ENCODE results near the gene FGFR2. TPM values are rescaled to one million over a fixed set of nuclear protein-coding genes. Genes with fewer than 3 reads are reported as not detected.

The FGFR2 gene
- total and polyA plus RNA-seq, 2 experiments from 2014 or later: 41.3 to 90.4 TPM

DNA sequence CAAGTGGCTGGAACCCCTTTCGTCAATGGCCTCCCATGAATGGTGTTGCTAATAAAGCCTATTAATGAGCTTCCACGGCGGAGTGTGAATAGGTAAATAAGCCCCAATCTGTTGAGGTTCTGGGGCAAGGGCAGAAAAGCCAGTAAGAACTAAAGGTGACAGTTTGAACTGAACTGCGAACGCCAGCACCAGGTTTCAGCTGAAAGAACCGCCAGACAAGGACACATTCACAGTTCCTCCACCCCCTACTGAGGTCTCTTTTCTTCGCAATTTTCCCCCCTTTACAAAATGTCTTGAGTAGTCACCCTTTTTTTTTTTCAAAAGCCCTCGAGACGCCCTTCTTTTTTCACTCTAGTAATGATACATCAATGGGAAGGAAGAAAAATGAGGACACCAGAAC, 2.4 kb upstream of the FGFR2 start:
- H3K9me2 ChIP-seq (replicated peaks; ENCODE audit: insufficient read depth): no peaks in the 10 kb centered on the region
- no peak overlapping the region for H2AFZ ChIP-seq
- H3K27ac ChIP-seq: no peak overlapping the region
- TF ChIP-seq EZH2 (IDR thresholded peaks at IDR 0.05; ENCODE audit: borderline replicate concordance): no peak
- no peak for TF ChIP-seq EZH2phosphoT487 (IDR thresholded peaks at IDR 0.05; ENCODE audit: low read depth, severe bottlenecking, unreplicated experiment)
- H3K4me3 ChIP-seq: no peak overlapping the region
- no peaks in the 10 kb centered on the region for H4K20me1 ChIP-seq (ENCODE audit: insufficient read depth, poor library complexity, severe bottlenecking)
- no peak overlapping the region for H3K4me2 ChIP-seq
- no peaks in the 10 kb centered on the region for H3K27me3 ChIP-seq
- no peaks in the 10 kb centered on the region for H3K9me3 ChIP-seq (ENCODE audit: low read depth)
- no peaks in the 10 kb centered on the region for H3K36me3 ChIP-seq (replicated peaks; ENCODE audit: insufficient read depth, low read depth)
- 75% methylated on average over 9 of the region's 9 CpGs for WGBS (ENCODE audit: low lambda C conversion rate, missing lambda C conversion rate)
- DNase-seq (ENCODE audit: low spot score): no peak
- peaks cover 1% of the 10 kb centered on the region for H3K4me1 ChIP-seq (ENCODE audit: insufficient read depth)
- peaks cover 27% of the 10 kb centered on the region for H3K79me2 ChIP-seq

DNA sequence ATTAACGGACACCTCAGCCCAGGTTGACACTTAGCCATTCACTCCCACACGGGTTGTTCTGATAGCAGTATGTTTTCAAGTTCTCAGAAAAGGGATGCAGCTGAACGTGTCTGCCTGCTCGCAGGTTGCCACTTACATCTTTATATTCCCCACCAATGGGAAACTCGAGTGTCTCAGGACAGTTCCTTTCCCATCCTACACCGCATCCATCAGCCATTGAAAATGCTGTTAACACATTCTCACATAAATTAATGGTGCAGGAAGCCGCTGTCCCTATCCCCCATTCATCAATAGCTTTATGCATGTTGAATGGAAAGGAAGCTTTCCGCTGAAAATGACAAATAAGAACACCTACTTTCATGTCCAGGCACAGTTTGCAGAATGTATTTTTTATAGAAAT, 1.7 kb upstream of the FGFR2 start:
- Histone ChIP-seq H2AFZ (no peak overlapping the region), H3K79me2 (peaks cover 33% of the 10 kb centered on the region), H3K36me3 (replicated peaks; ENCODE audit: insufficient read depth, low read depth) (no peaks in the 10 kb centered on the region), H3K27ac (no peak overlapping the region), H4K20me1 (ENCODE audit: insufficient read depth, poor library complexity, severe bottlenecking) (peaks cover 3% of the 10 kb centered on the region), H3K9me2 (replicated peaks; ENCODE audit: insufficient read depth) (no peaks in the 10 kb centered on the region), H3K4me3 (no peak overlapping the region), H3K4me2 (no peak overlapping the region), H3K9me3 (ENCODE audit: low read depth) (no peaks in the 10 kb centered on the region), H3K4me1 (ENCODE audit: insufficient read depth) (peaks cover 8% of the 10 kb centered on the region), H3K27me3 (no peaks in the 10 kb centered on the region)
- TF ChIP-seq, protein P1, sequence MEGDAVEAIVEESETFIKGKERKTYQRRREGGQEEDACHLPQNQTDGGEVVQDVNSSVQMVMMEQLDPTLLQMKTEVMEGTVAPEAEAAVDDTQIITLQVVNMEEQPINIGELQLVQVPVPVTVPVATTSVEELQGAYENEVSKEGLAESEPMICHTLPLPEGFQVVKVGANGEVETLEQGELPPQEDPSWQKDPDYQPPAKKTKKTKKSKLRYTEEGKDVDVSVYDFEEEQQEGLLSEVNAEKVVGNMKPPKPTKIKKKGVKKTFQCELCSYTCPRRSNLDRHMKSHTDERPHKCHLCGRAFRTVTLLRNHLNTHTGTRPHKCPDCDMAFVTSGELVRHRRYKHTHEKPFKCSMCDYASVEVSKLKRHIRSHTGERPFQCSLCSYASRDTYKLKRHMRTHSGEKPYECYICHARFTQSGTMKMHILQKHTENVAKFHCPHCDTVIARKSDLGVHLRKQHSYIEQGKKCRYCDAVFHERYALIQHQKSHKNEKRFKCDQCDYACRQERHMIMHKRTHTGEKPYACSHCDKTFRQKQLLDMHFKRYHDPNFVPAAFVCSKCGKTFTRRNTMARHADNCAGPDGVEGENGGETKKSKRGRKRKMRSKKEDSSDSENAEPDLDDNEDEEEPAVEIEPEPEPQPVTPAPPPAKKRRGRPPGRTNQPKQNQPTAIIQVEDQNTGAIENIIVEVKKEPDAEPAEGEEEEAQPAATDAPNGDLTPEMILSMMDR (IDR thresholded peaks at IDR 0.05; ENCODE audit: poor library complexity): no peak
- TF ChIP-seq EZH2phosphoT487 (IDR thresholded peaks at IDR 0.05; ENCODE audit: low read depth, severe bottlenecking, unreplicated experiment) (no peak), EZH2 (IDR thresholded peaks at IDR 0.05; ENCODE audit: borderline replicate concordance) (no peak)
- WGBS (ENCODE audit: low lambda C conversion rate, missing lambda C conversion rate): 66% methylated on average over 8 of the region's 8 CpGs
- DNase-seq (ENCODE audit: low spot score): no peak

DNA sequence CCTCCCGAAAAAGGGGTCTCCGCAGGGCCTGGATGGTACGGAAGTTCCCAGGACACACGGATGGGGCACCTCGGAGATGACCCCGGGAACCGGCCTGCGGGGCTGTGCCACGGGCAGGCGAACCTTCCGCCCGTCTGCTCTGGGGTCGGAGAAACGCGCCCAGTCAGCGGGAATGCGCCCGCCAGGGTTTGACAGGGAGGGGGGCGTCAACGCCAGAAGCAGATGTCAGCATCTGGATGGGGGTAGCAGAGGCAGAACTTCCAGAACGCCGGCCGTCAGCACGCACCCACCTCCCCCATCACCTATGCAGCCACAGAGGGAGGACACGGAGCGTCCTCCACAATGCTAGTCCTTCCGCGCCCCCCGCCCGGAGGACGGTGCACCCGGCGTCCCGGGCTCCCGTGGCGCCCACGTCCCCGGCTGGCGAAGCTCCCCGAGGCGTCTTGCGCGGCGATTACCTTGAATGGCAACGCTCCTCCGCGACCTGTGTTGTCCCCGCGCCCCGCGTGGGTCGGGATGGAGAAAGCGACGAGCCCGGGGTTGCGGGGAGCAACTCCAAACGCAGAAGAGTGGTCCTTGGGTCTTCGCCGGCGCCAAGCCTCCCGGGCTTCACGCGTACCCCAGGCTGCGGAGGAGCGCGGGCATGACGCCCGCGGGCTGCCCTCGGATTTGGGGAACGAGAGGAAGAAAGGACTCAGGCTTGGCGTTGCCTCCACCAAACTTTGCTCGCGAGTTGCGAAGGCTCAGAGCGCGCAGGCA, 561 bp downstream of the FGFR2 start:
- Histone ChIP-seq H3K36me3 (replicated peaks; ENCODE audit: insufficient read depth, low read depth) (no peaks in the 10 kb centered on the region), H3K9me3 (ENCODE audit: low read depth) (no peaks in the 10 kb centered on the region), H4K20me1 (ENCODE audit: insufficient read depth, poor library complexity, severe bottlenecking) (peaks cover 24% of the 10 kb centered on the region), H3K9me2 (replicated peaks; ENCODE audit: insufficient read depth) (no peaks in the 10 kb centered on the region), H2AFZ (peak overlapping the region; percentile 38), H3K4me3 (peak overlapping the region; percentile 98), H3K27me3 (no peaks in the 10 kb centered on the region), H3K4me1 (ENCODE audit: insufficient read depth) (peaks cover 26% of the 10 kb centered on the region), H3K27ac (peak overlapping the region; percentile 83), H3K79me2 (peaks cover 56% of the 10 kb centered on the region), H3K4me2 (peak overlapping the region; percentile 92)
- peak; percentile 39 for DNase-seq (ENCODE audit: low spot score)
- under 1% methylated on average over 68 of the region's 77 CpGs for WGBS (ENCODE audit: low lambda C conversion rate, missing lambda C conversion rate)
- TF ChIP-seq, protein P1 (IDR thresholded peaks at IDR 0.05; ENCODE audit: poor library complexity): no peak
- TF ChIP-seq EZH2 (IDR thresholded peaks at IDR 0.05; ENCODE audit: borderline replicate concordance) (no peak), EZH2phosphoT487 (IDR thresholded peaks at IDR 0.05; ENCODE audit: low read depth, severe bottlenecking, unreplicated experiment) (no peak)

DNA sequence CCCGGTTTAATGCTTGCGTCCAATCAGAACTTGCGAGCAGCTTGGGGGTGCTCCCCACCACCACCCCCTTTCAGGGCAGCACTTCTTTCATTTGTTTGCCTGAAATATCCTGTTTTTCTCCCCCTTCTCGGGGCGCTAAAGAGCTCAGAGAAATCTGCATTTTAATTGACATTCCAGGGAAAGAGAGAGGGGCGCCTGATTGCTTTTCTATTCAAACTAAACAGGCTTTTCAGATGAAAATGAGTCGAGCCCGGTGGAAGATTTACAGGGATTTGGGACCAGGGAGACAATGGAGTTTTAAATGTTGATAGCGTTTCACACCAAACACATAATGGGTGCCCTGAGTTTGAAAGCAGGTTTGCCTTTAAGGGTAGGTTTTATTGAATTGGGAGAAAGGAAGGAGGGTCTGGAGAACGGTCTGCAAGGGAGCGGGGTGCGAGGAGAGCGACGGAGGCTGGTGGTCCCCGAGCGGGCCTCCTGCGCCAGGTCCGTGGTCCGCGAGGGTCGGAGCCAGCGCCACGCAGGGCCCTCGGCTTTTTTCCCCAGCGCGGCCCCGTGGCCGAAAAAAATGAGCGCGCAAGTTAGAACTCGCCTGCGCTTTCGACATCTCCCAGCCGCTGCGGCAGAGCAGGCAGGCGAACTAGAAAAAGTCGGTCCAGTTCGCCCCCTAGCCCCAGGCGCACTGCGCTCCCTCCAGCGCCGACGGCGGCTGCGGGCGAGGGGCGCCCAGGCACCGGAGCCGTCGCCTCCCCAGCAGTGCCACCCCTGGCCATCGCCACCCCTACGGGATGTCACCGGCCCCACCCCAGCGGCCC, 1.3 kb downstream of the FGFR2 start:
- H4K20me1 ChIP-seq (ENCODE audit: insufficient read depth, poor library complexity, severe bottlenecking): peaks cover 32% of the 10 kb centered on the region
- H3K4me3 ChIP-seq: peak overlapping the region; percentile 98
- 1% methylated on average over 49 of the region's 54 CpGs for WGBS (ENCODE audit: low lambda C conversion rate, missing lambda C conversion rate)
- peak overlapping the region; percentile 38 for H2AFZ ChIP-seq
- peak overlapping the region; percentile 92 for H3K4me2 ChIP-seq
- H3K79me2 ChIP-seq: peaks cover 64% of the 10 kb centered on the region
- no peaks in the 10 kb centered on the region for H3K36me3 ChIP-seq (replicated peaks; ENCODE audit: insufficient read depth, low read depth)
- H3K9me2 ChIP-seq (replicated peaks; ENCODE audit: insufficient read depth): no peaks in the 10 kb centered on the region
- H3K9me3 ChIP-seq (ENCODE audit: low read depth): no peaks in the 10 kb centered on the region
- H3K4me1 ChIP-seq (ENCODE audit: insufficient read depth): peaks cover 34% of the 10 kb centered on the region
- no peaks in the 10 kb centered on the region for H3K27me3 ChIP-seq
- peak; percentile 85 for DNase-seq (ENCODE audit: low spot score)
- H3K27ac ChIP-seq: peak overlapping the region; percentile 83
- no peak for TF ChIP-seq EZH2 (IDR thresholded peaks at IDR 0.05; ENCODE audit: borderline replicate concordance)
- TF ChIP-seq, protein P1 (IDR thresholded peaks at IDR 0.05; ENCODE audit: poor library complexity): peak; percentile 51
